GM21381 (cell line): ENCODE results near the gene VAMP2.
"Not testable (repeated sequence)": the region's sequence is repeated elsewhere in the genome, so short reads cannot be mapped to it uniquely, and the experiment has no call there.

ENCODE experiments used
- ATAC-seq: cut with Tn5 transposase; IDR thresholded peaks from one replicate; pipeline ENCODE4 v1.9.1; 2021; ENCODE audit warnings: mild to moderate bottlenecking, moderate library complexity; ENCODE audit not compliant: unreplicated experiment

The VAMP2 gene

DNA sequence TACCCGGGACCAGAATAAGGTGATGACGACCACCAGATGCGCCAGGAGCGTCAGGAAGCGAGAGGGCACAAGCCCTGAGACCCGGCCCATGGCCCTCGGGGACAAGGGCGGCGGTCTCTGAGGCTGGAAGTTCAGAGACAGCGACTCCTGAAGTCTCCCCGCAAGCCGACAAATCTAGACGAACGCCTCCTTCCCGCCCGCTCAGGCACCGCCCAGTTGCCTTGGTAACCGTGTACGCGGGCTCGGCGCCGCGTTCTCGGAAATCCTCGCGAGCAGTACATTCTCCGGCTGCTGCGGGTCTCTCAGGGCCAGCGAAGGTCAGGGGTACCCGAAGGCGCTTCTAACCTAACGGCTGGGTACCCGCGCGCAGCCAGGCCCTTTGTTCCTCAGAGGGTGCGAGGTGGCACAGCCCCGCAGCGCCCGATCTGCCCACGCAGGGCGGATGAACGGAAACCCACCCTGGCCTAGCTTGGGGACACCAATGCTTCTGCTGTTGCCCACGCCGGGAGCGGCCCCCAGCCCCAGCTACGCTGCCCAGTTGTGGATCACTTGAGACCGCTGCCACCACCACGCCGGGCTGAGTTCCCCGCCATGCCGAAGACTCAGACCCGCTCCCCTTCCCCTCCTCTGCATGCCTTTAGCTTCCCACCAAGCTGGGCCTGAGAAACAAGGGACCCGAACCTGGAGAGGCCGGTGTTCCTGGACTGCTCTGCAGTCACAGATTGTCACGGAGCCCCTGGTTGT lies 13.6 kb upstream of the VAMP2 start, which contains the start of gene TMEM107:
Gene TMEM107 (minus strand): TSS at position 184 of the 744 bp plus-strand sequence. CDS start 94 bp downstream, at position 90.
- peak; percentile 35 for ATAC-seq

DNA sequence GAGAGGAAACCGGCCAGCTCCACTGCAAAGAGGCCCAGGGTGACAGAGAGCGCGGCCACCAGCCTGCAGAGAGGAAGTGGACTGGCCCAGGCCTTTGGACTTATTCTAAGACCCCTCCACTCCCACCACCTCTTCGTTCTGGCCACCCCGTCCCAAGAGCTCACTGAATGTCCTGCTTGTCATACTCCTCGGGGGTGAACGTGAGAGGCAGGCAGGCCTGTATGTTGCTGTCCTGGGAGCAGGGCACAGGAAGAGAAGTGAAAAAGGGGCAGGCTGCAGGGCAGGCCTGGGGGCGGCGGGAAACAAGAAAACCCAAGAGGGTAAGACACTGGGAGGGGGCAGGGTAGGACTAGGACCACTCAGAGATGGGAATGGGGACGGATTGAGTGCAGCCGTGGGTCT lies 13.0 kb upstream of the VAMP2 start:
- ATAC-seq = no peak

DNA sequence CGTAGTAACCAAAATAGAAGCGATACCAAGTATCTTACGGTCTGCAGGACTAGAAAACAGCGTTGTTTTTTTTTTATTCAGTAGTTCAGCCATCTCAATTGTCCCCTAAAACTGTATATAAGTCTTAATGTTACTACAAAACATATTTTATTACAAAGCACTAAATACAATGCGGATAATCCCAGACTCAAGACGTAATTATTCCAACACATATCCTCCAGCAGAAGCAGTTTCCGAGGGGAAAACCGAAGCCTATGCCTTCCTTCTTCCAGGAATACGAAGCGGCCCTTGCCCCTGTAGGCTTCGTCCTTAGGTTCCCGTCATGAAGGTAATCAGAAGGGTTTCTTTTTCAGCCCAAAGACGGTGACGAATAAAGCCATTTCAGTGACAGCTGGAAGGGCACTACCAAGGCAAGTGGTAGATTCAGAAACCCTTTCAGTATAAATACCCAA lies 11.1 kb upstream of the VAMP2 start:
- no peak for ATAC-seq

DNA sequence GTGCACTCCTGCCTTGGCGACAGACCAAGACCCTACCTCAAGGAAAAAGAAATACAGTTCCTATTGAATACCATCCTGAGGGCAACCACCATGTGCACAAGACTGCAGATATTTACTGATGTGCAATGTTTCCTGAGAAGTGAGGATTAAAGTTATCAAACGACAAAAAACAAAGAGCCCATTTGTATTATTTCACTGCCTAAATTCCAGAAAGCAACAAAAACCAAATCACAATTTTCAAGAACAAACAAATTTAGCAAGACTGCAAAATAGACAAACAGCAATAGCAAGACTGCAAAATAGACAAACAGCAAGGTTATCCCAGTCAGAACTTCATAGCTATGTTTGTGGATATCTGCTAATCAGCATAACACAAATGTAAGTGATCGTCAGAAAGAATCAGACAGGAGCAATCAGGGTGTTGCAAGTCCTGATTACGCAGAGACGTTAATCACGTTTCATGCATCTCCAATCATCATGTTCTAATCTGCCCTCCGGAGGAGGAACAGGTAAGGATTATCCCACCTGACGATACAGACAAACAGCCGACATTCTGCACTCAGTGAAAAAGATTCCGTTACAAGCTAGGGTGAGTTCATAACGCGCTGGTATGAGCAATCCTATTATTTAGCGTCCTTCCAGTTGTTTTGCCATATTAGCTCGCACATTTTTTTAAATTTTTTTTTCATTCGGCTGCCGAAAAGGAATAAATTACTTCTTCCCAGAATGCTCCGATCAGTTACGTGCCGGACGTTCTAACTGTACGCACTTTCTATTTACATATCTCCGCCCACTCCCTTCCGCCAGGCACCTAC lies 10.5 kb upstream of the VAMP2 start:
- peak; percentile 65 for ATAC-seq

DNA sequence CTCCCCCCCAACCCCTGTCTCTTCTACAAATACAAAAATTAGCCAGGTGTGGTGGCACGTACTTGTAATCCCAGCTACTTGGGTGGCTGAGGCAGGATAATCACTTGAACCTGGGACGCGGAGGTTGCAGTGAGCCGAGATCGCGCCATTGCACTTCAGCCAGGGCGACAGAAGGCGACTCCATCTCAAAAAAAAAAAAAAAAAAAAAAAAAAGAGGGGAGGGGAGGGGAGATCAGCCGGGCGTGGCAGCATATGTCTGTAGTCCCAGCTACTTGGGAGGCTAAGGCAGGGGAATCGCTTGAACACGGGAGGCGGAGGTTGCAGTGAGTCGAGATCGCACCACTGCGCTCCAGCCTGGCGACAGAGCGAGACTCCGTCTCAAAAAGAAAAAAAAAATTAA lies 7.4 kb upstream of the VAMP2 start:
- not testable (repeated sequence) for ATAC-seq

DNA sequence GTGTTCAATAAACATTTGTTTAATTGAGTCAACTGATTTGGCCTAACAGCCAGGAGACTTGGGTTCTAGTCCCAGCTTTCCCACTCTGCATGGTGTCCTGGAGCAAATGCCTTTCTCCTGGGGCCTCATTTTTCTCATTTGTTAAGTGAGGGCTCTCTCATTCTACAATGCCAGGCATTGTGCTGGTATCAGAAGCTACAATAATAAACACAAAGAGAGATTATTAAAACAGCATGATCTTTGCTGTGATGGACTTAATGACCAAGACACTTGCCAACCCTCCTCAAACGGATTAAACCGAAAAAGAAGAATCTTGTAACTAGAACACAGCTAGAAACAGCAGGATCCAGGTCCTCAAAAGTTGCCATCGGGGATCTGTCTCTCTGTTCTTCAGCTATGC lies 4.8 kb upstream of the VAMP2 start:
- ATAC-seq = no peak

DNA sequence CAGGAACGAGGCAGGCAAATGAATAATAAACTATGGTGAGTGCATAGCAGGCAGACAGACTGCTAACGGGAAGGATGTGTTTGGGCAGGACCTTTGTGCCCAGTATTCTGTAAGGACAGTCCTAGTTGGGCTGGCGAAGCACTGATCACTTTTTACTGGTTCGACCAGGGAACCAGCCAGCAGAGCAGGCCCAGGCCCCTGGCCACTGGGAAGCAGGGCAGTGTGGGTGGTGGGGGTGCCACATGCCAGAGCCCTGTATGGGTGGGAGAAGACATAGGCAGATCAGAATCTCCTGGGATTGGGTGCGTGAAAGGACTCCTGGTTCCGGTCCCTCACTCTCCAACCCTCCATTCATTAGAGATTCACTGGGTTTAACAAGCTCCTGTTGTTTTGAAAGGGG lies 4.0 kb upstream of the VAMP2 start:
- ATAC-seq = no peak

DNA sequence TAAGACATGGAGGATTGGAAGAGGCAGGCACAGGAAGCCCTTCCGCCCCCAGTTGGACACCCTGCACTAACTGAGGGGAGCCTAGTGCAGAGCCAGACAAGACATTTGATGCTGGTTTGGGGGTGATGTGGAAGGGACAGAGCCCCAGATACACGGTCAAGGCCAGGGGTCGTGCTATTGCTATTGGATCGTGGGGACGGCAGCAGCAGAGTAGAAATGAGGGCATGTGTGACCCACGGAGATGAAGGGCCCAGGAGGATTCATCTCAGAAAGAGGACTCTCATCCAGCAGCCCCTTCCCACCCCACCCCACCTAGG lies 2.0 kb upstream of the VAMP2 start:
- ATAC-seq = no peak

DNA sequence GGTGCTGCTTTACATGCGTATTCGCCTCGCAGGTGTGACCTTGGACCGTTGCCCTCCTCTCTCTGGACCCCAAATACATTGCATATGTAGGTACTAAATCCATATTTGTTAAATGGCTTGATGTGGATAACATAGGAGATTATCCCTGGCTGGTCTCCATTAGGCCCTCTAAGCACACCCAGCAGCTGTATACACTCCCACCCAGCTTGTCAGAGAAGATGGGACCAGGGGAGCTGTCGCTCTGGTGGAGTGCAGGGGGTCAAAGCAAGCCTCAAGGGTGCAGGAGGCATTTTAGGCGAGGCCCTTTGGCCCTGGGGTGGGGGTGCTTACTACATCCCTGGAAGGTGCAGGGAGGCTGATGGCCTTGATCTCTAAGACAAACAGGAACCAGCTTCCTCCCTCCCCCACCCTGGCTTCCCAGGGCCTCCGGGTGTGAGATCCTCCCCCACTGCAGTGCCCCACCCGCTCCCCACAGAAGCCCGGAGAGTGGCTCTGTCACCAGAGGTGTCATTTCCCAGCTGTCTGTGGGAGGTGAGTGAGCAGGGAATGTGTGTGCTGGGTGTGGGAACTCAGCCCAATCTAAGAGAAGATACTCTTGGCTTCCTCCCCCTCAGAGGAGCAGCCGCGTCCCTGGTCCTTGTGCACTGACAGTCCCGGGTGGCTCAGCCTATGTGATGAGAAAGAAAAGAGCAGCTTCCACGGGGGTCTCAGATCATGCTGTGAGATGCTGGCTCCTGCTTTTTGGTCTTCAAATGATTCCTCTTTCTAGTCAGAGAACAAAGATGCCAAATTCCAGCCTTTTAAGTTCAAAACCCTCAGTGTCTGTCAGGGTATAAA lies 1.4 kb upstream of the VAMP2 start:
- ATAC-seq = no peak

DNA sequence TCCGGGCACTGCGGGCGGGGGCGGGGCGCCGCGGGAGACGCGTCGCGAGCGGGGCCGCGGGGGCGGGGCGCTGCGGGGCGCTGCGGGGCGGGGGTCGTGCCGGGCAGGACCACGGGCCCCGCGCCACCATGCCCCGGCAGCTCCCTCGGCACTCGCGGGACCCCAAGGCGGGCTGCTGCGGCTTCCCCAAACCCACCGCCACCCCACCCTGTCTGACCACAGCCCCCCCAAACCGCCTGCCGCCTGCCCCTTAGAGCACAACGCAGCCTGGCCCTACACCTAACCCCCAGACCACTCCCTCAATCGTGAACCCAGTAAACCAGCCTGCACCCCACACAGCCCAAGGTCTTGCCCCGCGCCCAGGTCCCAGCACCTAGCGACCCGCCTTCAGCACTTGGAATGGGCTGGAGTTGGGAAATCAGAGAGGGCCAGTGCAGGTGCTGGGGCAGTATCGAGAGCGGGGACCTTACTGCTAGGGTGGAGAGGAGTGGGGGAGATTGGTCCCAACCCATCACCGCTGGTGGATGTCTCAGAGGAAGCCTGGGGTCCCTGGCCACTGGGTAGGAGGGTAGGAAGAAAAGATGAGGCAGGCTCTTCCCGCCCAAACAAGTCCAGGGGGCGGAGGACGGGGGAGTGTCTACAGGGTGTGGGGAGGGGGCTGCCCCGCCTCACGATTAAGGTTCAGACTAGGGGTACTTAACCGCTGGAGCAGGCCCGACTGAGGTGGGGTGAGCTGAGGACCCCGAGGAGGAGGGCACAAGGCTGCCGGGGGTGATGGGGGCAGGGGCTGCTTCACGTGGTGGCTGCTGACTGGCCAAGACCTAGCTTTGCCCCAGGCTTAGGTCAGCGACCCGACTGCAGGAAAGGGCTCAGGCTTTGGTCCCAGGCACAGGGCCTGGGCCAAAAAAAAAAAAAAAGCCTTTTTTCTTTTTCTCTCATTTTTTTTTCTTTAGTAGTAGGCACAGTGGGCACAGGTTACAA lies 539 bp upstream of the VAMP2 start:
- no peak for ATAC-seq

DNA sequence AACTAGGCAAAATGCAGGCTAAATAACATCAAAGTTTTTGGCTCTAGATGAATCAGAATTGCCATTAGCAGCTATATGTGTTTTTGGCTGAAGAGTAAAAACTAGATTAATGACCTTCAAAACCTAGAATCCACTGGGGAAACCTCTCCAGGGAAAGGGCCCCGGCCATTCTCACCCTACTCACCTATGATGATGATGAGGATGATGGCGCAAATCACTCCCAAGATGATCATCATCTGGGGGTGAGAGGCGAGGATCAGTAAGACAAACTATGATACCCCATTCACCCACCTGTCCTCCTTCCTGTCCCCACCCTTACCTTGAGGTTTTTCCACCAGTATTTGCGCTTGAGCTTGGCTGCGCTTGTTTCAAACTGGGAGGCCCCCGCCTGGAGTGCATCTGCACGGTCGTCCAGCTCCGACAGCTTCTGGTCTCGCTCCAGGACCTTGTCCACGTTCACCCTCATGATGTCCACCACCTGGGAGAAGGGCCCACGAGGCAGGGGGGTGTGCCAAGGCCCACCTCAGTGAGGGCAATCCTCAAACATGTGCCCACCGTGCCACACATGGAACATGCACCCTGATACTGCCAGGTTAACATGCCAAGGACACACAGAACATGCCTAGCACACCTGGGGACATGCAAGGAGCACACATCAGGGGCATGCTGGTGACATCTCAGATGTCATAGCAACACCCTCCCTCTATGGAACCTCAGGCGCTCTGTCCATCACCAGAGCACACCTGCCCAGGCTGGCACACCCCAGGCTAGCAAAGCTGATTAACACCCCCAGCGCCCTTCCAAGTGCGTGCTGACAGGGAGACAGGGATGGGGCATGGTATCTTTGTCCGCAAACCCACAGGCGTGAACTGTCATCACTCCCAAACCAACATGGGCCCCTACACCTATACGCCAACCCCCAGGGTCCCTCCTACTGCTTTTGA lies 1.2 kb downstream of the VAMP2 start:
- no peak for ATAC-seq

DNA sequence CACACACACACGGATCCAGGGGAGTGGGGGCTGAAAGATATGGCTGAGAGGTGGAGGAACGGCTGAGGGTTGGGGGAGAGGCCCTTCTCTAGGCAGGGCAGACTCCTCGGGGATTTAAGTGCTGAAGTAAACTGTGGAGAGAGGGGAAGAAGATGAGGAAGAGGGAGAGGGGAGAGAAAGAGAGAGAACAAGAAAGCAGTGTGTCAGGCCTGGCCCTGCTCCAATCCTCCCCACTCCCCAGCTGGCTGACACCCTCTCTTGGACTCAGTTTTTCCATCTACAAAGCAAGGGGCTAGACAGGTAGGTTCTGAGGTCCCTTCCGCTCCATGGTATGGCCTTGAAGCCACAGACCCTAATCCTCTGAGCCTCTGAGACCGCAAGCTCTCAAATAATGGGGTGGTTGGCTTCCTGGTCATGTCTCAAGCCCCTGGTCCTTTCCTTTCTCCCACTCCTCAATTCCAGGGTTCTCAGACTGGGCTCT lies 2.0 kb downstream of the VAMP2 start:
- ATAC-seq = no peak

DNA sequence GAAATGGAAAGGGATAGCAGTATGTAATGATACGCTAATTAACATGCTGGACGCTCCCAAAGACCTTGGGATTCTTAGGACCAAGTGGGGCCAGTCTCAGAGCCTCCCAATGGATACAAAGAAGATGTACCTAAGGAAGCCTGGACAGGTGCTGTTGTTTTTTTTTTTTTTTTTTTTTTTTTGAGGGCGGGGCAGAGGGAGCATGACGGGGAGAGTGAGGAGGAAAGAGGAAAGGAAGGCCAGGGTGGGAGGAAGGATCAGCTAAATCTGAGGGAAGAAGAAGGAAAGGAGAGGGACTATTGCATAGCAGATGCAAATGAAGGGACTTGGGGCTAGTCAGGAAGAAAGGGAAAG lies 2.5 kb downstream of the VAMP2 start:
- ATAC-seq = no peak

DNA sequence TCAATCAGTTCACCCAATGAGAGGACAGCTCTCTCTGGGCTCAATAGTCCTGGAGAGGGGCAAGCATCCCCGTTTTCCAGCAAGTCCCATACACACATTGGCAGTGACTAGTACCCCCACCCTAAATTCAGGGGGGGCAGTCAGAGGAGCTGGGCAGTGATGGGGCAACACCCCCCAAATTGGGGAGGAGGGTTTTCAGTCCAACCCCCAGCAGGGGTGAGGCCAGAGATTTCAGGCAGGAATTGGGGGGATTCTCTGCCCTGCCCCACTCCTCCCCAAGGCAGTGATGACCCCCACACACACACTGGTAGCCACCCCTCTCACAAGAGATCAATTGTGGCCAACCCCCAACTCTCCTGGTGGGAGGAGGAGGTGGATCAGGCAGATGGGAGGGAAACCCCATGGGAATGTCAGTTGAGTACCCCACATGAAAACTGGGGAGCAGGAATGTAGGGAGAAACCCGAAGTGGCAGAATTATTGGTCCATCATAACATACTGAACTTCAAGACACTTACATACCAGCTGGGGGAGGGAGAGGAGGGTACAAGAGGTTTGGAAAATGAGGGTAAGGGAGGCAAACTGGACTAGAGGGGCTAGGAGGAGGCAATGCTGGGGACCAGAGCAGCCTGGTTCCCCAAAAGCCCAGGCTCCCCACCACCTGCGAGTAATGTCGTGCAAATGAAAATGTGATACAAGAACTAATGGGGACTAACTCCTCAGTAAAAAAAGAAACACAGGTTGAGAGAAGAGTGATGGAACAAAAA lies 3.1 kb downstream of the VAMP2 start:
- no peak for ATAC-seq

DNA sequence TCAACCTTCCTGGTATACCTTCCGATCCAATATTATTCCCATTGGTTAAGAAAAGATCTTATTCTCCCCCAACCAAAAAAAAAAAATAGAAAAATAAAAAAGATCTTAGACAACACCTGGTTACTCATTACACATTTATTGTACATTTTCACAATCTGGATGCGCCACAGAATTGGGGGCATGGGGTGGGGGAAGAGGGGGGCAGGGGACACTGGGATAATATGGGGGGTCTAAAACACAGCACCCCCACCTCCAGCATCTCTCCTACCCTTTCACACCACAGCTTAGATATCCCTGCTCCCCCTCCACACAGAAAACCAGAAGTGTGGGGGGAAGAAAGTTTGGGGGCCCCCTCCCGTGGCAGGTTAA lies 3.7 kb downstream of the VAMP2 start:
- ATAC-seq = no peak

DNA sequence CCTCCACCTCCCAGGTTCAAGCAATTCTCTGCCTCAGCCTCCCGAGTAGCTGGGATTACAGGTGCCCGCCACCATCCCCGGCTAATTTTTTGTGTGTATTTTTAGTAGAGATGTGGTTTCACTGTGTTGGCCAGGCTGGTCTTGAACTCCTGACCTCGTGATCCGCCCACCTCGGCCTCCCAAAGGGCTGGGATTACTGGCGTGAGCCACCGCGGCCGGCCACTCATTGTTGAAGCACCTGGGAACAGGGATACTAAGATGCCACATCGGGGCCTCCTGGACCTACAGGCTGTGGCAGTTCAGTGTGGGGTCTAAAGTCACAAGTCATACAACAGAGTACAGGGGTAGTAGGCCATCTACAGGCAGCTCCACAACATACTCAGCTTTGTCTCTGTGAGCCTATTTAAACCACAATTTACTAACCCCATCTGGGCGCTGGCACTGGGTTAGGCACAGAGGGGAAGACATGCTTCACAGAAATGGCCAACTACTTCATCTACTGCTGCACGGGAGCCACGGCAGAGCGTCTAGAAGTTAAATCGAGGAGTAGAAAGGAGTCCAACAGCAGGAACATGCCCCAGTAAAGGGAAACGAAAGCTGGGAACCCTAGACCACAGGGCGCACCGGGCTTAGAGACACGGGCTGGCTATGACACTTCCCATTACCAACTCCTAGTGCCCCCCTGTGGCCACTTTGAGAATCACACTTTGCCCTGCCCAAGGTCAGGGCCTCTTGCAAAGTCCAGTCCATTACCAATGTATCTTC lies 4.3 kb downstream of the VAMP2 start:
- no peak for ATAC-seq

DNA sequence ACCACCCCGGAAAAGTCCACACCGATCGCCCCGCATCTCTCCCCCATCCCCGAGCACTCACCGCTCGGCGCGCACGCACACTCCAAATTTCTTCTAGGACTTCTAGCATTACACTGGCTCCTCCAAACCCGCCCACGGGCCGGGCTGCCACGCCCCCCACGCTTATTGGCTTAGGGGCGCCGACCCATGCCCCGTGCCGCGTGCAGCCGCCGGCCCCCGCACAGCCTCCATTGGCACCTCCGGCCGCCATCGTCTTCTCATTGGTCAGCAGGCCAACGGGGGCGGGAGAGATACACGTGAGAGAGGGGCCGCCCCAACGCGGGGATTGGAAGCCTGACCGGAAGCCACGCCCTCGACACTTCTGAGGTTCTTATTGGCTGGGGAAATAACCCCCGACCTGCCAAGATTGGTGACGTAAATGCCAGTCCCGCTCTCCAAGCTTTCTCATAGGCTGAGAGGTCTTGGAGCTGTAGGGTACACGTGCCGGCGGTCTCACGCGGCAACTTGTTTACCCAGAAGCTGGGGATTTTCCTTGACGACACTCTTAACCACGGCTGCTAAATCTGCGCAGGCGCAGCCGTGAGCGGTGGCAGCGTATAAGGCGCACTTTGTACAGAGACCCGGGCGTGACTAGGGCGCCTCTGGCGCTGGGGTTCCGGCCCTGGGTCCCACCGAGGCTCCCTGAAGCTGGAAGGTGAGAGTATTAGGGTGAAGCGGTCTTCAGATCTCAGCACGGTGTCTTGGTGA lies 6.3 kb downstream of the VAMP2 start:
- ATAC-seq = peak; percentile 77
